ENCODE results near the gene KCNMA1. TPM values are rescaled to one million over a fixed set of nuclear protein-coding genes. Genes with fewer than 3 reads are reported as not detected.

KCNMA1 gene
- total and polyA plus RNA-seq, 7 donors: 15.3 to 427 (median 256) TPM

DNA sequence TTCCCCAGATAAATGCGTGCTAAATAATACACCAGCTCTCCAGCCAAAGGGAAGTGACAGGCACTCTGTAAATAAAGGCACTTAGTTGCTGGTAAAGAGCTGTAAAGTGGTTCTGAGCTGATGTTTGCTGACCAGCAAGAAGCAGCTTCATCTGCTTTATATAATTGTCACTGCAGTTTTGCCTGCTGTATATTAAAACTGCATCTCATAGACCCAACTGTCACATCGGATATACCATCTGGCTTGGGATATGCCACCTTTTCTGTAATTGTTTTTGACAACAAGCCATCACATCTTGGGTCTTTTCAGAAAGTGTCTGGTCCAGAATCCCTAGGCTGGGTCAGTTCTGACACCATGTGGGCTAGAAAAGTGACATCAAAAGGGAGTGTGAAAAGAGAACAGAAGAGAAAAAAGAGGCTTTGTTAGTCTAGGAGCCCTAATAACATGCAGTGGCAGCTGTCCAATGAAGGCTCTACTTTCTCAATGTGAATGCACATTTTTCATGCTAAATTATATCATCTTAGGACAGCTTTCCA lies 697.6 kb downstream of the KCNMA1 start:
- Histone ChIP-seq H3K4me1 (peaks cover 0 to 62% (median 56%) of the 10 kb centered on the region in 4 donors), H3K27ac (peak overlapping the region in 3 of 4 donors; percentile 54 to 79 (median 62)), H3K36me3 (peaks cover 0 to 21% (median 3%) of the 10 kb centered on the region in 4 donors), H3K4me3 (no peak overlapping the region), H3K27me3 (no peaks in the 10 kb centered on the region), H3K9me3 (no peaks in the 10 kb centered on the region)
- no peak for DNase-seq
- TF ChIP-seq EP300 (IDR thresholded peaks at IDR 0.05): peak in 1 of 4 donors; percentile 13
- peak in 3 of 4 donors; percentile 53 to 73 (median 66) for TF ChIP-seq POLR2AphosphoS5 (IDR thresholded peaks at IDR 0.05)
- TF ChIP-seq, protein P1, sequence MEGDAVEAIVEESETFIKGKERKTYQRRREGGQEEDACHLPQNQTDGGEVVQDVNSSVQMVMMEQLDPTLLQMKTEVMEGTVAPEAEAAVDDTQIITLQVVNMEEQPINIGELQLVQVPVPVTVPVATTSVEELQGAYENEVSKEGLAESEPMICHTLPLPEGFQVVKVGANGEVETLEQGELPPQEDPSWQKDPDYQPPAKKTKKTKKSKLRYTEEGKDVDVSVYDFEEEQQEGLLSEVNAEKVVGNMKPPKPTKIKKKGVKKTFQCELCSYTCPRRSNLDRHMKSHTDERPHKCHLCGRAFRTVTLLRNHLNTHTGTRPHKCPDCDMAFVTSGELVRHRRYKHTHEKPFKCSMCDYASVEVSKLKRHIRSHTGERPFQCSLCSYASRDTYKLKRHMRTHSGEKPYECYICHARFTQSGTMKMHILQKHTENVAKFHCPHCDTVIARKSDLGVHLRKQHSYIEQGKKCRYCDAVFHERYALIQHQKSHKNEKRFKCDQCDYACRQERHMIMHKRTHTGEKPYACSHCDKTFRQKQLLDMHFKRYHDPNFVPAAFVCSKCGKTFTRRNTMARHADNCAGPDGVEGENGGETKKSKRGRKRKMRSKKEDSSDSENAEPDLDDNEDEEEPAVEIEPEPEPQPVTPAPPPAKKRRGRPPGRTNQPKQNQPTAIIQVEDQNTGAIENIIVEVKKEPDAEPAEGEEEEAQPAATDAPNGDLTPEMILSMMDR (IDR thresholded peaks at IDR 0.05): no peak
- intact Hi-C loops (cut with DNase I): no loop called here
- WGBS, 2 donors: 42 to 59% methylated on average over 2 of the region's 2 CpGs

DNA sequence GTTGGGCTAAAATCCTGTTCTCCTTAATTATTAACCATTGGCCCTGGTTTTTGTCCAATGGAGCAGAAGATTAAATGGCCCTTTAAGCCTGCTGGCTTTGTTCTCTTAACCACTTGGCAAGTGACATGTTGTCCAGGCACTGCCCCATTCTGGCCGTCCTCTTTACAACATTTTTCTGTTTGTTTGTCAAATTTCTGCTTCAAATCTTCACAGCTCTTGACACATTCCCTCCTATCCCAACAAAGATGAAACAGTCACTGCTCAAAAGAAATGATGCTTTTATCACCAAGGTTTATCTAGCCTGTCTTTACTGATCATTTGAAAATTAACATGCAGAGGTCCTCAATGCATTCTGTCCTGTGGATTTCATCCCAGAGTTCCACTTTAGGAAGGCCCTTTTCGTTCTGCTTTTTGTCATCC lies 700.4 kb downstream of the KCNMA1 start:
- intact Hi-C loops (cut with DNase I): no loop called here
- 37 to 55% methylated on average over 2 of the region's 2 CpGs for WGBS, 2 donors
- H3K4me1 ChIP-seq: peaks cover 0 to 56% (median 53%) of the 10 kb centered on the region in 4 donors
- peak overlapping the region in 3 of 4 donors; percentile 24 to 79 (median 61) for H3K27ac ChIP-seq
- DNase-seq: no peak
- peaks cover 0 to 8% (median 0%) of the 10 kb centered on the region in 4 donors for H3K36me3 ChIP-seq
- no peak overlapping the region for H3K4me3 ChIP-seq
- H3K9me3 ChIP-seq: no peaks in the 10 kb centered on the region
- no peak for TF ChIP-seq POLR2A (IDR thresholded peaks at IDR 0.05)
- TF ChIP-seq EP300 (IDR thresholded peaks at IDR 0.05): peak in 1 of 4 donors; percentile 34
- peak; percentile 49 to 90 (median 57) for TF ChIP-seq POLR2AphosphoS5 (IDR thresholded peaks at IDR 0.05)
- no peaks in the 10 kb centered on the region for H3K27me3 ChIP-seq

DNA sequence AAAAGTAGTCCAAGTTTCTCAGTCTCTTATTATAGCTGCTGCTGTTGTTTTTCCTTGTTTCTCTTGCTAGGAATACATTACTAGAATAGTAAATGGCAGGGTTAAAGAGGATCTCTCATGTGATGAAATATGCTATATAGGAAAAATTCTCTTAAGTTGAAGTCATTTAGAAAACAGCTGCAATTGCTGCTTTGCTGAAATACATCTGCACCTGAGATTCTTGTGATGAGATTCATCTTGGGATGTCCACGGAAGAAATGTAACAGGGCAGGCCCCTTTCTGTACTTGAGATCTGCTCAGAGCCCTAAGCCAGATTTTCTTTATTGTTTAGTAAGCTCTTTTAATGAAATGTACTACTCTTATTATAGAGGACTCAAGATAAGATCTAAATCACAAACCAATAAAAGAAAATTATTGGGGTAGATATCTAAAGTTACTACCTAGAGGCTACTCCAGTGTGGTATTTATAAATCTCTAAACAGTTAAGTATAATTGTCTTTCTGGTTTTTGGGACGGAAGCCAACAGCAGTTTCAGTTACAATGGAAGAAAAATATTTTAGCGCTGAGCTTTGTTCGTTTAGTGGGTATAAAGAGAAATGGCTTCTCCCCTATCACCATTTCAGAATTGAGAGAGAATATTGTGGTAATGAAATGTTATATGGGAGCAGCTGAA lies 701.5 kb downstream of the KCNMA1 start:
- no peak for TF ChIP-seq POLR2A (IDR thresholded peaks at IDR 0.05)
- TF ChIP-seq, protein P1 (IDR thresholded peaks at IDR 0.05): no peak
- TF ChIP-seq POLR2AphosphoS5 (IDR thresholded peaks at IDR 0.05): no peak
- TF ChIP-seq EP300 (IDR thresholded peaks at IDR 0.05): no peak
- WGBS, 2 donors: 35 to 80% methylated on average over 4 of the region's 4 CpGs
- intact Hi-C loops (cut with DNase I): no loop called here
- H3K36me3 ChIP-seq: peaks cover 0 to 8% (median 0%) of the 10 kb centered on the region in 4 donors
- no peaks in the 10 kb centered on the region for H3K9me3 ChIP-seq
- H3K4me3 ChIP-seq: no peak overlapping the region
- DNase-seq: no peak
- no peaks in the 10 kb centered on the region for H3K27me3 ChIP-seq
- peak overlapping the region in 3 of 4 donors; percentile 24 to 79 (median 61) for H3K27ac ChIP-seq
- H3K4me1 ChIP-seq: peaks cover 0 to 56% (median 53%) of the 10 kb centered on the region in 4 donors

DNA sequence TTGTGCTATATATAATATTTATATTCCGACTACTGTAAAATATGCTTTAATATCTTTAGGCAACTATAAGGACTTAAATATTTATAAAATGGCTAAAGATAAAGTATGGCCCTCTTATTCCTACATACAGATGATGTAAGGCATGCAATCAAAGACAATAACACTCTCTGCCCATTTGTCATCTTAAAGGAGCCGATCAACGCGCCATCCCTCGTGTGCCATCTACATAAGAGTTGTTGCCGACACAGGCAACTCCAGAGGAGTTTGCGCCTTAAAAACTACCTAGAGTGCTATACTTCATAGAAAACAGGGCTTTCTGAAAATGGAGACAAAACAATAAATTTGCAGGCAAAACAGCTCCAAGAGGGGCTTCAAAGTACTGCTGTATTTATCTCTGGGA lies 709.0 kb downstream of the KCNMA1 start:
- H3K36me3 ChIP-seq: no peaks in the 10 kb centered on the region
- TF ChIP-seq POLR2A (IDR thresholded peaks at IDR 0.05) (no peak), POLR2AphosphoS5 (IDR thresholded peaks at IDR 0.05) (no peak), EP300 (IDR thresholded peaks at IDR 0.05) (no peak)
- TF ChIP-seq, protein P1 (IDR thresholded peaks at IDR 0.05): no peak
- WGBS, 2 donors: 94 to 97% methylated on average over 7 of the region's 7 CpGs
- H3K27me3 ChIP-seq: no peaks in the 10 kb centered on the region
- H3K9me3 ChIP-seq: no peaks in the 10 kb centered on the region
- H3K27ac ChIP-seq: no peak overlapping the region
- no peak overlapping the region for H3K4me3 ChIP-seq
- peaks cover 0 to 8% (median 0%) of the 10 kb centered on the region in 4 donors for H3K4me1 ChIP-seq
- intact Hi-C loops (cut with DNase I): no loop called here
- DNase-seq: no peak

DNA sequence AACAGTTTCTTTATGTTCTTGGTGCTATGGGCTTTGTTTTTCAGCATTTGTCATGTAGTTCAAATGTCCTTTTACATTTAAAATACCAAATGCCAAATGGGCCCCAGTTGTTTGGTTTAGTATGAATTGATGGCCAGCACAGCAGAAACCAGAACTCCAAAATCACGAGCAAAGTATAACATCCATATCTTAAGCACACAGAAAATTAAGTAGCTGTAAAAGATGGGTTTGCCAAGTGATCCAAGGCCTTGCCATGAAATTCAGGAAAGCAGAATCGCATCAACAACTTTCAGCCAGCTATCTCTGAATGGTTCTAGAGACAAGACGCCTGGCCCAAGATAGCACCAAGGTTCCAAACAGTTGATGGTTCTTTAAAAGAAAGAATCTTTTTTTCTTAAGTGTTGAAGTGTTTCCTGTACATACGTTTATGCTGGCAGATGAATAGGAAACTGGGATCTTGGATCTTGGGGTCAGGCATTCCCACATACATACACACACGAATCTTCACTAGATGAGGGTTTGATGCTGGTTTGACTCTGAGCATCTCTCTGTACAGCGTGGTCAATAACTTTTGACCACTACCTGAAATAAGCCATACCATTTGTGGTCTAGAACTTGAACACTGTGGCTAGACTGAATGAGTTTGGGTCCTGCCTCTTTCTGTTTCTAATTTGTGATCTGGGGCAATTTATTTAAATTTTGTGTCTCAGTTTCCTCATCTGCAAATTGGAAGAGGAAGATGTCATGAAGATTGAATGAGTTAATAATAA lies 711.8 kb downstream of the KCNMA1 start:
- DNase-seq: no peak
- intact Hi-C loops (cut with DNase I): no loop called here
- Histone ChIP-seq H3K27me3 (no peaks in the 10 kb centered on the region), H3K27ac (peak overlapping the region in 1 of 4 donors; percentile 38), H3K4me3 (no peak overlapping the region), H3K36me3 (no peaks in the 10 kb centered on the region), H3K9me3 (no peaks in the 10 kb centered on the region), H3K4me1 (peaks cover 0 to 34% (median 21%) of the 10 kb centered on the region in 4 donors)
- TF ChIP-seq POLR2A (IDR thresholded peaks at IDR 0.05) (no peak), POLR2AphosphoS5 (IDR thresholded peaks at IDR 0.05) (no peak), EP300 (IDR thresholded peaks at IDR 0.05) (no peak)
- TF ChIP-seq, protein P1 (IDR thresholded peaks at IDR 0.05): no peak
- 77 to 82% methylated on average over 6 of the region's 6 CpGs for WGBS, 2 donors
